EL (cell line): ENCODE results near the gene SV2A.
A peak's percentile ranks its signal among the peaks of the same experiment; 100 is the strongest.
"Not testable (repeated sequence)": the region's sequence is repeated elsewhere in the genome, so short reads cannot be mapped to it uniquely, and the experiment has no call there.

Experiments
- DNase-seq: peaks from one replicate; pipeline ENCODE4 v3.0.0-alpha.2; 2016

The SV2A gene

DNA sequence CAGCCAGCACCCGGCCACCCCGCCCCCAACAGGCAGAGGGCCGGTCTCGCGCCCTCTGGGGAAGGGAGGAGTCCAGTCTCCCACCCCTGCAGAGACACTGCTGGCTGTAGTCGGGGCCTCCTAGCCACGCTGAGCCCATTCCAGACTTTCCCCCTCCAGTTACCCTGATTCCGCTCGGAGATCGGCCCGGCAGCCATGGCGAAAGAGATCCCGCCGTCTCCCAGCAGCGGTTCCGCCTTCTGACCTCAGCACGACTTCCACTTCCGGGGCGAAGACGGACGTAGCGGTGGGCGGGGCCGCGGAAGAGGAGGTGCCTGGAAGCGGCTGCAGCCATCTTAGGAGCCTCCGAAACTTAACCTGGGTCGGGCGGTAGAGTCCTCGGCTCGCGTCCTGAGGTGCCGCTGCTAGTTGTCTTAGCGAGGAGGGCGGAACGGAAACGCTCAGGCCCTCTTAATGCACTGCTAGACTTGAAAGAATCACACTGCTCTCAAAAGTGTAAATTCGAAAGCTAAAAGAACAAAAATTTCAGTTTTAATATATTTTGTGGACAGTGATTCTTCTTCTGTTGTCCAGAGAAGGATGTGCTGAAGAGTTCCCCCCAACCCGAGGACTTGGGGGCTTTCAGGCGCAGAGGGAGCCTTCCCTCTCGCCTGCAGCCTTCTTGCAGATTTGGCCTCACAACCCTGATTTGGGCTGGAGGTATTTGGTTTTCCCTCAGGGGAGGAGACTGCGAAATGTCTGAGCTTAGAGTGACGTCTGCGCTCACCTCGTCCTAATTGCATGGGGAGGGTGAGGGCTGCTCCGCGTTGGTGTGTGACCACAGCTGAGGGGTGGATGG, 10.1 kb upstream of the SV2A start, which contains the start of gene SF3B4:
Gene SF3B4, minus strand, starts transcription at position 241 of the 838 bp plus-strand sequence. Its CDS starts 44 bp downstream, at position 197.
- DNase-seq = peak; percentile 93

DNA sequence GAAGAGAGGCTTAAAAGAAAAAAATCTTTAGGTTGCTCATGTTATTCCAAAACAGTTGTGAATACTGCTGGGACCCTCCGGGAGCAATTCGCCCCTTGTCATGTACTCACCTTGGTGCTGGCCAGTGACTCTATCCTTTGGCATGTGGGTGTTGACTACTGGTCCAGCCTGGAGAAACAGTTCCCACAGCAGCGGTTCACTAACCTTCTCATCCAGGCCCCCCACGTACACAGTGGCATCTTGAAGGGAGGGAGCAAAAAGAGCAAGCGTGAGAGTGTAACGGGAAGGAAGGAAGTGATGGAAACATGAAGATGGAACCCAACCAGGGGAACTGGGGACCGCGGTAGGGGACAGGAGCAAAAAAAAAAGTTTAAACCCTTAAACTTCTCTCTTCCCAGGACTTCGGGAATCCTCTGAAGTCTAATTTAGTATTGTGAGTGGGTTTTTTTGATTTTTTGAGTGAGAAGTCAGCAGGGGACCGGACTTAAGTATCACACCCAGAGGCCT, 9.5 kb upstream of the SV2A start:
- DNase-seq = peak; percentile 41

DNA sequence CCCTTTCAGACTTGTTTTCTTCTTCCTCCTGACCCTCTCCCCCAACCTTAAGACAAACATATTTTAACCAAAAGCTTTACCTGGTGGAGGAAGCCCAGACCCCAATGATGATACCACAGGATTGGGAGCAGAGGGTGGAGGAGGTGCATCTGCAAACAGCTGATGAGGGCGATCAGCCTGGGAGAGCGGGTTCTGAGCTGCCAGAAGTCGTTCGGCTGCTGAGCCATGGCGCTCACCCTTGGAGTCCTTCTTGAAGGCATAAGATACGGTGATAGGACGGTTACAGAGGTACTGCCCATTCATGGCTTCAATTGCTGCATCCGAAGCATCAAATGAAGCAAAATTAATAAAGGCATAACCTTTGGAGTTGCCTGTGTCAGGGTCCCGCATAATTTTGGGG, 8.7 kb upstream of the SV2A start:
- DNase-seq = no peak

DNA sequence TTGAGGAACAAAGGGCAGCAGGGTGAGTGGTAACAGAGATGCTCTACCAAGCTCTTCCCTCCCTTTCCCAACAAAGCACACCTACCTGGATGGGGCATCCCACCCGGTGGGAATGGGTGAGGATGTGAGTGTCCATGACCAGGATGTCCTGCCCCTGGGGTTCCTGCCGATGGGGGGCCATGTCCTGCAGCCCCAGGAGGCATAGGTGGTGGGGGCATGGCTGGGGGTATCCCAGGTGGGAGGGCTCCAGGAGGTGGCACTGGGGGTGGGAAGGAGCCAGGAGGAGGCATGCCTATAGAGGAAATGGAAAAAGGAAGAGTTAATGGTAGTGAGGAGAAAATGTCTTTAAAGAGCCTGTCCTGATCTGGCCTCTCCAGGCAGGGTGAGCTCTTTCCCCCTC, 8.1 kb upstream of the SV2A start:
- no peak for DNase-seq

DNA sequence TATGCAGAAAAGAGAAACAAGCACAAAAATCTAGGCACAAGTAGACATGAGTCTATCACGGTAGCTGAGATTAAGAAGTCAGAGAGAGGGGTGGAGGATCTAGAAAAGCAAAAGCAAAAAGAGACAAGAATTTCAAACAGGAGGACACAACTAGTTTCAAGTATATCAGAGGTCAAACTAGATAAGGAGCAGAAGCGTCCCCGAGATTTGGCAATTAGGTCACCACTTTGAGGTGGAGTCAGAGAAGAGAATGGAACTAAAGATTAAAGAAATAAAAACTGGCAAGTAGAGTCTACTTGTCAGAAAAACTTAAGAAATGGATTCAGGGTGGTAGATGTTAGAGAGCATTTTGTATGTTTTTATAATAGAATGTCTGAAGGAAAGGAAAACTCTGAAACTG, 7.7 kb upstream of the SV2A start:
- DNase-seq = no peak

DNA sequence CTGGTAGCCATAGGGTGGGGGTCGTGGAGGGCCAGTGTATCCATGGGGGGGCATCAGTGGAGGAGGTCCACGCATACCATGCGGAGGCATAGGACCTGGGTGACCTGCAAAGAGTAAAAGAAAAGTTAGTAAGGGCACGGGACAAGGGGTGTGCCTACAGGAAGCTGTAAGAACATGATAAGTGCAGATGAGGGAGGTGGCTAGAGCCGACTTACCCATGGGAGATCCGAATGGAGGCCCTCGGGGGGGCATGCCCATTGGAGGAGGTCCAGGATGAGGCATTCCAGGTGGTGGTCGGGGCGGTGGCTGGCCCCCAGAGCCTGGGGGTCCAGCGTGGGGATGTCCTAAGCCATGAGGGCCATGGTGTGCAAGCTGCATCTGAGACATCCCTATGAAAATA, 6.0 kb upstream of the SV2A start:
- no peak for DNase-seq

DNA sequence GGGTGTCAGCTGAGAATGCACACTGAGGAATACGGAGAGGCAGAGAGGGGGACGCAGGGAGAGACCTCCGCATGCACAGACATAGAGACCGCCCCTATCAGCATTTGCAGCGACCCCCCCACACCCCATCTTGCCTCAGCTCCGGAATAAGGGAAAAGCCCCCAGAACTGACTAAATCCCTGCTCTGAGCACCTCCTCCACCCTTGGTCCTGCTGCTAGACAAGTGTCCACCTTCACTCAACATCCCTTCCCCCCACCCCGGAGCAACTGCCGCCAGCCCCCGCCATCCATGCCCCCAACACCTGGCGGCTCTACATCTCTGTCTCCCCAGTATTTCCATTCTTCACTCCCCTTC, 769 bp downstream of the SV2A start:
- no peak for DNase-seq

DNA sequence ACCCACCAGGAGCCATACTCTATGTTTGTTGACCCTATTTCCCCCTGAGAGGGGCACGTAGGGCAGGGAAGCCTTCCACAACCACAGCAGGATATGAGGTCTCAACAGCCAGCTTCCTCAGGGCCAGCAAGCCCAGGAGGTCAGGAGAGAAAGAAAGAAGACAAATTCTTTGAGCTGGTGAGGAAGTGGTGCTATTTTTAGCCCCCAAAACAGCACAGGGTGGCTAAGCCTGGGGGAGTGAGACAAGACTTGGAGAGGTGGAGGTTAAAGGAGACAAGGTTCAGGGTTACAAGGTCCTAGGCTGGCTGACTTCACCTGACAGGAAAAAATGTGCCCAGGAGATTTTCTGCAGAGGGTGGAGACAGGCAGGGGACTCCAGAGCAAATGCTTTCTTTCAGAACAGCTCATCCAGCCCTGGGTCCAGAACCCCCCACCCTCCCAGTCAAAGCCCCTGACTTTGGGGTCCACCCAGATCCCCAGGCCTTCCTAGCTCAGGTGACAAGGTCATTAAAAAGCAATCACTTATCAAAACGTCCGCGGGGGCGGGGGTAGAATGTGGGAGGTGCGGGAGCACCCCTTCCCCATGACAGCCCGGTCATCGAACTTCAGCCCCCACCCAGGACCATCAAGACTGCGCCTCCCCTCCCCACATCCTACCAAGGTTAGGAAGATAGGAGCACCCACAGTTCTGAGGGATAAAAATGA, 1.3 kb downstream of the SV2A start:
- DNase-seq = peak; percentile 8

DNA sequence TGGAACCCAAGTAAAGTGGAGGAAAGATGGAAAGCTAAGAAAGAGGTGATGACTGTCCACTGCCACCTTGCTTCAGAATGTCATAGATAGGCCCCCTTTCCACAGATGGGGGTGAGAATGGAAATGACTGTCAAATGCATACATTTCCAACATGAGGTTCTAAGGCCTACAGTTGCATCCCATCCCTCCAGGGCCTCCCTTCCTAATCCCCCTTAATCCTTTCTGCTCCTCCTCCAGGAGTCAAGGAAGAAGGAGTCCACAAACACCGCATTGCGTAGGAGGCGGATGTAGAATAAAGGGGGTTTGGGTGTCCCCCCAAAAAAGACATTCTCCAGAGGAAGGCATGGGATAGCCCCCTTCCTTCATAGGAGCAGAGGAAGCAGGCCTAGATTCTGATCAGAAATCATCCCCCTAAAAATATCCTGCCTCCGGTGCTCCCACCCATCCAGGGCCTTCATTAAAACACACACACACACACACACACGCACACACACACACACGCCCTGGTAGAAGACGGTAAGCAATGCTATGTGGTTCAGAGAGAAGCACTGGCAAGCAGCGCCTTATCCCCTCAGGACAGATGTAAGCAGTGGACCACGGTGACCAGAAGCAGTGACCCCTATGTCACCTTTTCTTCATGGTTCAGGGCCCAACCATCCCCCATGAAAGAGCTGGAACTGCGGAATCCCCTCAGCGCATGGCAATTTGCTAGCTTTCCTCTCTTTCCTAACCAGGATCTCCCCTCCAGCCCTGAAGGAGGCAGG, 2.0 kb downstream of the SV2A start:
- no peak for DNase-seq

DNA sequence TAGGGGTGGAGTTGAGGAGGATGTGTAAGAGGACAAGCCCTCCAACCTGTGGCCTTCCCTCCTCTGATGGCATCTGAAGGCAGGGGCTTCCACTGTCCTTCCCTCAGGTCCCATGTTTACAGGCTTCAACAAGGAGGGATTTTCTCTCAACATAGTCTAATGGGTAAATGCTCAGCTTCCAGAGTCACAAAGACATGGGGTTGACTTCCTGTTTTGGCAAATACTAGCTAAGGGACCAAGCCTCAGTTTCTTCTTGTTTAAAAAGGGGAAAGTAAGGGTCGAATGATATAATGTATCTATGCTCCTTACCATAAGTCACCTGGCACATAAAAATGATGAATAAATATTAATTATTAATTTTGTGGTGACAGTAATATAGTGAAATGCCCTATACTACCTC, 3.1 kb downstream of the SV2A start:
- DNase-seq = no peak

DNA sequence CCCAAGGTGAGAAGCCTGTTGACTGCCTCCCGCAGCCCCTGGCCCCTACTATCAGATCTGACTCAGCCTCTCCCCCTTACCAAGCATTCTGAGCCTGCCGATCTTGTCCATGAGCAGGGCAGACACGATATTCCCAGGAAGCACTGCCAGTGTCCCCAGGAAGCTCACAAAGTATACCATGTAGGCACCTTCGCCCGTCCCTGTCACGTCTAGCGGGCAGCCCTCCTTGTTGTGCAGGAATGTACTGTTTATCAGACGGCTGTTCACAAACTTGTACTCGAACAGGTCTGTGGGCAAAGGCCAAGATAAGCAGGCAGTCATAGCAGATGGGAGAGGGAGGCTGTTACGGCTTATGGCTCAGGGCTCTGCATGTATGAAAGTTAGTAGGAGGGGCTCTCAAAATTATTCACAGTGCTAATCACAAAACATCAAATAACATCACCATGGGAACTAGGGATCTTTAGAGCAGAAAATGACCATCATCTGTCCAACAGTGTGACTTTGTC, 11.0 kb downstream of the SV2A start:
- no peak for DNase-seq

DNA sequence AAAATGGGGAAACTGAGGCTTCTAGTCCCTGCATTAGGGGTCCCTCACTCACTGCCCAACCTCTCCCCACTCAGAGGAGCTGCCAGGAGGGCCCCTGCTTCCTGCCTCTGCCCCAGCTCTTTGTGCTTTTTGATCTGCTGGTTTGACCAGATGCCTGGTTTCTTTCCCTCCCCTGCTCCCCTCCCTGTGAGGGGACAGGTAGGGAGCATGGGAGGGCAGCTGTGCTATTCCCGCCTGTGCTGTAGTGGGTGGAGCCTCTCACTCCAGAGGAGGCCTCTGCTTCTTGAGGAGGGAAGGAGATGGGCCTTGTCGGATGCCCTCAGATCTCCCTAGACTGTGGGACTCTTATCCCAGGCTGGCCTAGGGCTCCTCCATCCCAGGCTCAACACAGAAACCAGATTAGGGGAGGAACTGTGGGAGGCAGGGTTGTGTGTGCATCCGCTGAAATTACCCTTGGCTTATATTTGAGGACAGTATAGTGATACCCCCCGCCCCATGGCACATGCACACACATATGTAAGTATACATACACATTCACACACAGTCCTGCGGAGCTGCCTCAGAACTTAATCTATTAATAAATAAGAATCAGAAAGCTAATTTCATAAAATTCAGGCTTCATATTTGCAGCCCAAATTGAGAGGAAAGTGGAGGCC, 13.7 kb downstream of the SV2A start:
- DNase-seq = no peak

DNA sequence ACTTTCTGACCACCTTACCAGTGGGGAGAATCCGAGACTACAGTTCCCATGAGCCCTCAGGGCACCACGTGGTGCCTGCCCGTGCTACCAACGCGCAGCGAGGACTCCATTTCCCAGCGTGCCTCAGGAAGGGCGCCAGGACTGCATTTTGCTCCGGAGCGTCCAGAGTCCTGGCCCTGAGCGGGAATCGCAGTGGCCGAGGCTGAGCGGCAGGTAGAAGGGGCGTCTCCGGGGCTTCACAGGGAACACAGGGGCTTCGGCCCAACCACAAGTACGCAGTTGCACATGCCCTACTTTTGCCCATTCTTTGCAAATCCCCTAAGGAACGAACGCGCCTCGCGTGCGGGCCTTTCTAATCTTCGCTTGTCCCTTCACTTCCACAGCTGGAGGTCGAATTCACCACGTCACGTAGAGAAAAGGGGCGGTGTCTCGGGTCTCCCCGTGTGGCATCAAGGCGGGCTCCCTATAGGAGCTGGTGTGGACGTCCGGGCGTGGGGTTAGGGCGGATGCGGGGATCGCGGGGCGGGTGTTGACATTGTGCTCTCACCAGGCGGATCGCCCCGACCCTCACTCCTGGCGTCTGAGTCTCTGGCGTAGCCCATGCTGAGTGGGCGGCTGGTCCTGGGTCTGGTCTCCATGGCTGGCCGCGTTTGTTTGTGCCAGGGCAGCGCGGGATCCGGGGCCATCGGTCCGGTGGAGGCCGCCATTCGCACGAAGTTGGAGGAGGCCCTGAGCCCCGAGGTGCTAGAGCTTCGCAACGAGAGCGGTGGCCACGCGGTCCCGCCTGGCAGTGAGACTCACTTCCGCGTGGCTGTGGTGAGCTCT, 18.0 kb downstream of the SV2A start, which contains the start of gene BOLA1:
Gene BOLA1, plus strand, starts transcription at position 109 of the 825 bp plus-strand sequence. Its CDS starts 492 bp downstream, at position 601.
- DNase-seq = peak; percentile 93

DNA sequence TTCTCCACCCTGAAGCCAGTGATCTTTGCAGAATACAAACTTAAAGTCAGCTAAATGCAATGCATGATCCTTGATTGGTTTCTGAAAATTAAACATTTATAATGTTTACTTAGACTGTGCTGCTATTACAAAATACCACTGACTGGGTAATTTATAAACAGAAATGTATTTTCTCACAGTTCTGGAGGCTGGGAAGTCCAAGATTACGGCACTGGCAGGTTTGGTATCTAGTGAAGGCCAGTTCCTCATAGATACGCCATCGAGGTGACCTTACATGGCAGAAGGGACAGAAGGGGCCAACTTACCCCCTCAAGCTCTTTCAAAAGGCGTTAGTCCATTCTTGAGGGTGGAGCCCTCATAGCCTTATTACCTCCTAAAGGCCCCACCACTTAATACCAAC, 21.1 kb downstream of the SV2A start:
- DNase-seq = no peak

DNA sequence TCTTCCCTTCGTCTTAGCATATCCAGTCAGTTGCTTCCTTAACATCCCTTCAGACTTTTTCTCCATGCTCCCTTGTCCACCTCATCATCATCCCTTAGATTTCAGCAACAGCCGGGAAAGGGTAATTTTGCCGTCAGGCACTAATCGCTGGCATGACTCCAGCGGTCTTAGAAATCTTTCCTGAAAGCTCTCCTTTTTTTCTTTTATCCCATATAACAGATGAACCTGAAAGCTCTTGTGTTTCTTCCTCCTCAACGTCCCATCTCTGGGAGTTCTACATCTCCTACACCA, 28.7 kb downstream of the SV2A start:
- peak; percentile 60 for DNase-seq

DNA sequence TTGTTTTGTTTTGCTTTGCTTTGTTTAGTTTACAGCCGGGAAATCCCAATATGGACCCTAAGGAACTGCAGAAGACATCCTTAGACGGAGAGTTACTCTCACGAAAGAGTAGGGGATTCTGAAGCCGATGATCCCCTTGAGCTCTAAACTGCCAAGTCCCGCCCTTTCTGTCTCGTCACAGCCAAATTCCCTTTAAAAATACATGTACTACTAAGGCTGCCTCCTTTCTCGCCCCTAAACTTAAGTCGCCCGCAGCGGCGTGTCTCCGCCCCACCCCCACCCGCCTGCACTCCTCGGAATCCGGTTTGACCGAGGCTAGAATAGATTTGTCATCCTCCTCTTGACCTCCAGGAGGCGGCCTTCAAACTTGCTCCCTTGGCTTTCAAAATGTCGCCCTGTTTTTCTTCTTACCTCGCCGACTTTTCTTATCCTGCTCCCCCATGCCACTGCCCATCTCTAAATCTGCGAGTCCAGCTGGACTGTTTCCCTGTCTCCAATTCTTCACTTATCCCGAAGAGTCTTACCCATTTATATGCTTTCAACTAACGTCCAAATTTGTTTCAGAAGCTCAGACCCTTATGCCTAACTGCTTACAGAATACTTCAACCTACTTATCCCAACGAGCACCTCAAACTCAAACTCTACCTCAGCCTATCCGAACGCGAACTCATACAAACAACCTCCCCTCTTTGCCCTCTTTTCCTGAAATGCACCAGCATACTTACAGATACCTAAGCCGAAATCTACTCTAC, 29.2 kb downstream of the SV2A start:
- DNase-seq = peak; percentile 93

DNA sequence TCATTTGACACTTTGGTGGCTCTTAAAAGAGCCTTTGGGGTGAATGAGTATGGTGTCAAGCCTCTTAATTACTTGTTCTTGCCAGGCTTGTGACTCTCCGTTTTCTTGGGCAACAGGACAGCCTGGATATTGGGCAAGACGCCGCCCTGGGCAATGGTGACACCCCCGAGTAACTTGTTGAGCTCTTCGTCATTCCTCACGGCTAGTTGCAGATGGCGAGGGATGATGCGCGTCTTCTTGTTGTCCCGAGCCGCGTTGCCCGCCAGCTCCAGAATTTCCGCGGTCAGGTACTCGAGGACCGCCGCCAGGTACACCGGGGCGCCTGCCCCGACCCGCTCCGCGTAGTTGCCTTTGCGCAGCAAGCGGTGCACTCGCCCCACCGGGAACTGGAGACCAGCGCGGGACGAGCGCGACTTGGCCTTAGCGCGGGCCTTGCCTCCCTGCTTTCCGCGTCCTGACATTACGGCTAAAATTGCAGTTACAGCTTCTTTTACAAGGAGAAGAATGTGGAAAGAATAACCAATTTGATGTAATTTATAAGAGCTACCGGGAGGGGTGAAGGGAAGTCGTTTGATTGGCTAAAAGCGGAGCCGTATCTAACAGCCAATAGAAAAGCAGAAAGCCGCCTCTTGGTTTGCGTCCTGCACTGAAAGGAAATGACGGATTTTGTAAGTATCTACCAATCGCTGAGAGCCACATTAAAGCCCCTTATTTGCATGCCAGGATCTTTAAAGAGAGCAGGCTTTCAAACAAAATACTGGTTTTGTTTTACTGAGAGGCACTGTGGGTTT, 30.0 kb downstream of the SV2A start:
- peak; percentile 98 for DNase-seq

DNA sequence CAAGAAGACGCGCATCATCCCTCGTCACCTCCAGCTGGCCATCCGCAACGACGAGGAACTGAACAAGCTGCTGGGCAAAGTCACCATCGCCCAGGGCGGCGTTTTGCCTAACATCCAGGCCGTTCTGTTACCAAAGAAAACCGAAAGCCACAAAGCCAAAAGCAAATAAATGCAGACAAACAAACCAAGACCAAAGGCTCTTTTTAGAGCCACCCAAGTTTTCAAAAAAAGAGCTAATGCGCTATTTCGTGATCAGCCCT, 30.5 kb downstream of the SV2A start:
- DNase-seq = not testable (repeated sequence)

DNA sequence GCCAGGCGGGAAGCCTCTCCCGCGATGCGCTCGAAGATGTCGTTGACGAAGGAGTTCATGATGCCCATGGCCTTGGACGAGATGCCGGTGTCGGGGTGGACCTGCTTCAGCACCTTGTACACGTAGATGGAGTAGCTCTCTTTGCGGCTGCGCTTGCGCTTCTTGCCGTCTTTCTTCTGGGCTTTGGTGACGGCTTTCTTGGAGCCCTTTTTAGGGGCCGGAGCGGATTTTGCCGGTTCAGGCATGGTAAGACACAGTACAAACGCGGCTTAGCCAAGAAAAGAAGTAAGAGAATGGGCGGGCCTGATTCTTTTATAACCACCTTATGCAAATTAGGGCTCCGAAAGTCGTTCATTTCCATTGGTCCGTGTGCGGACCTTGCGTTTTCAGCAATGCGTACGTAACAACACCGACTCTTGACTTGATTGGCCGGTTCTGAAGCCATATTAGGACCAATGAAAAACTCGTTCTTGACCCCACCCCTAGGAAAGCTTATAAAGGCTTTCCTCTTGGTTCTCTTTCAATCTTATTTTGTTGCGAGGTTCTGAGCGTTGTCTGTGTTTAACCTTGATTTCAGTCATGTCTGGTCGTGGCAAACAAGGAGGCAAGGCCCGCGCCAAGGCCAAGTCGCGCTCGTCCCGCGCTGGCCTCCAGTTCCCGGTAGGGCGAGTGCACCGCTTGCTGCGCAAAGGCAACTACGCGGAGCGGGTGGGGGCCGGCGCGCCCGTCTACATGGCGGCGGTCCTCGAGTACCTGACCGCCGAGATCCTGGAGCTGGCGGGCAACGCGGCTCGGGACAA, 31.0 kb downstream of the SV2A start:
- peak; percentile 99 for DNase-seq

DNA sequence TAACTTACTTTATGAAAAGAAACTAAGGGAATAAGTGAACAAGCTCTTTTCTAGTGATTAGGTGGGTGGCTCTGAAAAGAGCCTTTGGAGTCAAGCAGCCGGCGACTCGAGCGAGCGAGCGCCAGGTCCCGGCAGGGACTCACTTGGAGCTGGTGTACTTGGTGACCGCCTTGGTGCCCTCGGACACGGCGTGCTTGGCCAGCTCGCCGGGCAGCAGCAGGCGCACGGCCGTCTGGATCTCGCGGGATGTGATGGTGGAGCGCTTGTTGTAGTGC, 31.6 kb downstream of the SV2A start:
- not testable (repeated sequence) for DNase-seq
